NOMO-1 (cell line): ENCODE measurements around the gene VSIG10L2.
"Not testable (repeated sequence)": the region's sequence is repeated elsewhere in the genome, so short reads cannot be mapped to it uniquely, and the experiment has no call there.

ENCODE experiments used
- DNase-seq, 2 experiments: peaks; one replicate each; lab custom pipeline; 2025; ENCODE audit not compliant: unreplicated experiment in 2 of 2; lab: John Stamatoyannopoulos, UW

The VSIG10L2 gene

GRCh38 chr11:125959511-125959910 lies 13.7 kb downstream of the VSIG10L2 start:
- DNase-seq: no peak

GRCh38 chr11:125959931-125960330 lies 14.1 kb downstream of the VSIG10L2 start:
- no peak for DNase-seq

GRCh38 chr11:125960771-125961170 lies 14.9 kb downstream of the VSIG10L2 start:
- DNase-seq: no peak

GRCh38 chr11:125967515-125967914 lies 21.7 kb downstream of the VSIG10L2 start:
- no peak for DNase-seq

- DNase-seq: peak; percentile 80 to 84
Measured at GRCh38 chr11:125968354-125968753, 22.5 kb downstream of the VSIG10L2 start.

GRCh38 chr11:125971618-125972017 lies 25.8 kb downstream of the VSIG10L2 start:
- DNase-seq: no peak

GRCh38 chr11:125974284-125974683 lies 28.4 kb downstream of the VSIG10L2 start:
- no peak for DNase-seq

- no peak for DNase-seq
Measured at GRCh38 chr11:125975634-125976033, 29.8 kb downstream of the VSIG10L2 start.

- DNase-seq: no peak
Measured at GRCh38 chr11:125976156-125976555, 30.3 kb downstream of the VSIG10L2 start.

GRCh38 chr11:125977333-125977732 lies 31.5 kb downstream of the VSIG10L2 start:
- DNase-seq: no peak

- DNase-seq: no peak
Measured at GRCh38 chr11:125978181-125978716, 32.4 kb downstream of the VSIG10L2 start.

- DNase-seq: no peak
Measured at GRCh38 chr11:125978778-125979407, 33.0 kb downstream of the VSIG10L2 start.

GRCh38 chr11:125979511-125979910 lies 33.7 kb downstream of the VSIG10L2 start:
- DNase-seq: no peak

- no peak for DNase-seq
Measured at GRCh38 chr11:125980436-125980835, 34.6 kb downstream of the VSIG10L2 start.

GRCh38 chr11:125982348-125982730 lies 36.5 kb downstream of the VSIG10L2 start:
- no peak for DNase-seq

GRCh38 chr11:125985956-125986355 lies 40.1 kb downstream of the VSIG10L2 start:
- DNase-seq: not testable (repeated sequence)

GRCh38 chr11:125987066-125987641 lies 41.3 kb downstream of the VSIG10L2 start:
- DNase-seq: no peak

- no peak for DNase-seq
Measured at GRCh38 chr11:125990244-125990643, 44.4 kb downstream of the VSIG10L2 start.

- no peak for DNase-seq
Measured at GRCh38 chr11:125992893-125993292, 47.0 kb downstream of the VSIG10L2 start.

GRCh38 chr11:125994509-125994908 lies 48.7 kb downstream of the VSIG10L2 start:
- no peak for DNase-seq

- no peak for DNase-seq
Measured at GRCh38 chr11:125995313-125995712, 49.5 kb downstream of the VSIG10L2 start.

GRCh38 chr11:125998267-125998666 lies 52.4 kb downstream of the VSIG10L2 start:
- DNase-seq: no peak
